ENCODE results near the gene GANAB. TPM values are rescaled to one million over a fixed set of nuclear protein-coding genes. Genes with fewer than 3 reads are reported as not detected.

The GANAB gene
- total RNA-seq, 4 donors from 2014 or later, result 77.7 to 129 (median 111) TPM

DNA sequence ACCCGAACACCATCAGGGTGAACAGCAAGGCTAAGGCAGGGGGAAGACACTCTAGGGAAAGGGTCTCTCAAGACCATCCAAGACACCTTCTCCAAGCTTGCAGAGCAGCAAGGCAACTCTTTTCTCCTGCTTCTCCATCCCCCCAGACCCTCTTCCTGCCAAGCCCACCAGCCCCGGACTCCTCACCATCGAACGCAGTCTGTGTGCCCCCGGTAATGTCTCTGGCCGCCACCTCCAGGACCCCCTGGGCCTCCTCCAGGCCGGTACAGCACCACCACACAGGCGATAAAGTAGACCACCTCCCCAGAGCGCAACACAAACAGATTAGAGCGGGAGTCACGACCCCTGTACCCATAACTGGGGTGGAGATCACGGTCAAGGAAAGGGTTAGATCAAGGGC lies 37.6 kb downstream of the GANAB start:
- no peaks in the 10 kb centered on the region for H3K9me3 ChIP-seq
- no peak overlapping the region for H3K4me3 ChIP-seq
- H3K4me1 ChIP-seq, result peaks cover 24 to 52% (median 37%) of the 10 kb centered on the region in 4 donors
- TF ChIP-seq POLR2AphosphoS5 (IDR thresholded peaks at IDR 0.05), result no peak
- TF ChIP-seq POLR2A (IDR thresholded peaks at IDR 0.05; ENCODE audit: low read depth), result no peak
- TF ChIP-seq, protein P1, sequence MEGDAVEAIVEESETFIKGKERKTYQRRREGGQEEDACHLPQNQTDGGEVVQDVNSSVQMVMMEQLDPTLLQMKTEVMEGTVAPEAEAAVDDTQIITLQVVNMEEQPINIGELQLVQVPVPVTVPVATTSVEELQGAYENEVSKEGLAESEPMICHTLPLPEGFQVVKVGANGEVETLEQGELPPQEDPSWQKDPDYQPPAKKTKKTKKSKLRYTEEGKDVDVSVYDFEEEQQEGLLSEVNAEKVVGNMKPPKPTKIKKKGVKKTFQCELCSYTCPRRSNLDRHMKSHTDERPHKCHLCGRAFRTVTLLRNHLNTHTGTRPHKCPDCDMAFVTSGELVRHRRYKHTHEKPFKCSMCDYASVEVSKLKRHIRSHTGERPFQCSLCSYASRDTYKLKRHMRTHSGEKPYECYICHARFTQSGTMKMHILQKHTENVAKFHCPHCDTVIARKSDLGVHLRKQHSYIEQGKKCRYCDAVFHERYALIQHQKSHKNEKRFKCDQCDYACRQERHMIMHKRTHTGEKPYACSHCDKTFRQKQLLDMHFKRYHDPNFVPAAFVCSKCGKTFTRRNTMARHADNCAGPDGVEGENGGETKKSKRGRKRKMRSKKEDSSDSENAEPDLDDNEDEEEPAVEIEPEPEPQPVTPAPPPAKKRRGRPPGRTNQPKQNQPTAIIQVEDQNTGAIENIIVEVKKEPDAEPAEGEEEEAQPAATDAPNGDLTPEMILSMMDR (IDR thresholded peaks at IDR 0.05), result no peak
- no peak for TF ChIP-seq EP300 (IDR thresholded peaks at IDR 0.05)
- DNase-seq (ENCODE audit: extremely low spot score), result no peak
- intact Hi-C loops (cut with DNase I), result no loop called here
- H3K27ac ChIP-seq (replicated peaks in 1 of 4), result no peak overlapping the region
- over 99% methylated on average over 12 of the region's 12 CpGs for WGBS
- H3K27me3 ChIP-seq, result no peaks in the 10 kb centered on the region
- H3K36me3 ChIP-seq, result peaks cover 13 to 73% (median 59%) of the 10 kb centered on the region in 4 donors

DNA sequence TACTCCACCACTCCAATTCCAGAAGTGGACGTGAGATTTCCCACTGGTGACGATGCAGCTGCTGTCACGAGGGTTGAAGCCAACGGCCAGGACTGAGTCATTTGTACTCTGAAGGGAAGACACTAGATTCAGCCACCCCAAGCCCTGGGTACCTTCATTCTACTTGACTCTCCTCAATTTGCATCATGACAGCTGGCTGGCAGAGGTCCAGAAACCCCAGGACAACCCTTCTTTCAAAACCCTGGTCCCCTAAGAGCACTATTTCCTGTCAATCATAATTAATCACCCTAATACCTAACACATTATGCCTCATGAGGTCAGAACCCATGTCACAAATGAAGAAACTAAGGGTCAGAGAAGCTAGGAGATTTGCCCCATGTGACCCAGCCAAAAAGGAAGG lies 38.7 kb downstream of the GANAB start:
- no peaks in the 10 kb centered on the region for H3K9me3 ChIP-seq
- peaks cover 13 to 73% (median 60%) of the 10 kb centered on the region in 4 donors for H3K36me3 ChIP-seq
- 73% methylated on average over 4 of the region's 4 CpGs for WGBS
- no peaks in the 10 kb centered on the region for H3K27me3 ChIP-seq
- DNase-seq (ENCODE audit: extremely low spot score), result no peak
- H3K4me1 ChIP-seq, result peaks cover 24 to 51% (median 35%) of the 10 kb centered on the region in 4 donors
- intact Hi-C loops (cut with DNase I), result no loop called here
- TF ChIP-seq POLR2AphosphoS5 (IDR thresholded peaks at IDR 0.05), result no peak
- no peak for TF ChIP-seq POLR2A (IDR thresholded peaks at IDR 0.05; ENCODE audit: low read depth)
- TF ChIP-seq, protein P1 (IDR thresholded peaks at IDR 0.05), result no peak
- no peak overlapping the region for H3K4me3 ChIP-seq
- H3K27ac ChIP-seq (replicated peaks in 1 of 4), result no peak overlapping the region

DNA sequence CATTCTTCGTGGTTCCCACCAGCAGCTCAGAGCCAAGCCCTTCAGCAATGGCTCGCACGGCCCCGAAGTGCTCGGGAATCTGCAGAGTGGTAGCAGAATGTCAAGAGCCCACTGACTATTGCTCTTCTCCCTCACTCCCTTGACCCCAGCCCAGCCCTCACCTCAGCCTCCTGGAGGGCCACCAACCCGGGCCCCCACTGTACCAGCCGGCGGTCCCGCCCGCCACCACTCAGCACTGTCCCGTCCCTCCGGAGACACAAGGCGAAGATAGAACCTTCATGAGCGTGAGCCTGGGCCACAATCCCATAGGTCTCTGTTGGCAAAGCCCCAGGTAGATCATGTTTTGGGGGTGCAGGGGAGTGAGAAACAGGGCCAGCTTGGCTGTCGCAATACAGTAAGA lies 40.5 kb downstream of the GANAB start:
- Histone ChIP-seq H3K4me3 (no peak overlapping the region), H3K27ac (replicated peaks in 1 of 4) (no peak overlapping the region), H3K27me3 (no peaks in the 10 kb centered on the region), H3K4me1 (peaks cover 20 to 49% (median 32%) of the 10 kb centered on the region in 4 donors), H3K36me3 (peaks cover 13 to 70% (median 60%) of the 10 kb centered on the region in 4 donors), H3K9me3 (no peaks in the 10 kb centered on the region)
- DNase-seq (ENCODE audit: extremely low spot score), result no peak
- TF ChIP-seq POLR2AphosphoS5 (IDR thresholded peaks at IDR 0.05), result no peak
- TF ChIP-seq POLR2A (IDR thresholded peaks at IDR 0.05; ENCODE audit: low read depth), result no peak
- no peak for TF ChIP-seq EP300 (IDR thresholded peaks at IDR 0.05)
- intact Hi-C loops (cut with DNase I), result no loop called here
- WGBS, result 95% methylated on average over 15 of the region's 15 CpGs

DNA sequence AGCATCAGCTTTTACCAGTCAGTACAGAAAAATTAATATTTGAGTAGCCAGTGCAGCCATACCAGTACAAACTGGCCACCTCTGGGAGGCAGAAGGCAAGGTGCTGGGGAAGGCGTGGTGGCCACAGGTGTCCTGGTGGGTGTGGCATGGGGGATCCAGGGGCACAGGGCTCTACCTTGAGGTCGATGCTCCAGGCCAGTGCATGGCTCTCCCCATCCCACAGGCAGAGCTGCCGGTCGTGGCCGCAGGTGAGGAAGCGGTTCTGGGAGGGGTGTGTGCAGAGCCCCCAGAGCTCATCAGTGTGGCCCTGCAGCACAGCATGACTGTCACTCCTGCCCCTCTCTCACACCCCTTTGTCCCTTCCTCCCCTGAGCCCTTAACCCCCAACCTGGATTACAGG lies 40.9 kb downstream of the GANAB start:
- intact Hi-C loops (cut with DNase I), result no loop called here

DNA sequence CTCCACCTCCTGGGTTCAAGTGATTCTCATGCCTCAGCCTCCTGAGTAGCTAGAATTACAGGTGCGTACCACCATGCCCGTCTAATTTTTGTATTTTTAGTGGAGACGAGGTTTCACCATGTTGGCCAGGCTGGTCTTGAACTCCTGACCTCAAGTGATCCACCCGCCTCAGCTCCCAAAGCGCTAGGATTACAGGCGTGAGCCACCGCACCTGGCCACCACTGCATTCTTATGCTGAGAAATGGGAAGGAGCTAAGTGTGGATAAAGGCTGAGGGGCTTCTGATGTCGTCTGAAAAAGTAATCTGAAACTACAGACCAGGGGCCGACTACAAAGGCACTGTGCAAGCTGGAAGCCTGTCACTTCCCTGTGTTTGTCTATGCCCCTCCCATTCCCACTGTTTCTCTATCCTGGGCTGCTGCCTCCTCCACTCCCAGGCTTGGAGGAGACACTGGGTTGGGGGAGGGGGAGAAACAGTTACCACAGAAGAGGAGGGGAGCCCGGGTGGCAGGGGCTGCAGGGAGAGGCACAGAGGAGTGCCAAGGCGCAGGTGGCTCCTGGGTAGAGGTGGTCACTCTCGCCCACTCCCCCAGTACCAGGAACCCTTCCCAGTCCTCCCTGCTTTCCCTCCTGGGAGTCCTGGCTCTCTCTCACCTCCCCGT lies 41.8 kb downstream of the GANAB start:
- Histone ChIP-seq H3K9me3 (no peaks in the 10 kb centered on the region), H3K27ac (replicated peaks in 1 of 4) (no peak overlapping the region), H3K4me3 (no peak overlapping the region), H3K27me3 (no peaks in the 10 kb centered on the region), H3K4me1 (peaks cover 23 to 54% (median 33%) of the 10 kb centered on the region in 4 donors), H3K36me3 (peaks cover 13 to 57% (median 51%) of the 10 kb centered on the region in 4 donors)
- 91% methylated on average over 13 of the region's 13 CpGs for WGBS
- TF ChIP-seq POLR2A (IDR thresholded peaks at IDR 0.05; ENCODE audit: low read depth) (no peak), EP300 (IDR thresholded peaks at IDR 0.05) (no peak), POLR2AphosphoS5 (IDR thresholded peaks at IDR 0.05) (no peak)
- TF ChIP-seq, protein P1 (IDR thresholded peaks at IDR 0.05), result no peak
- intact Hi-C loops (cut with DNase I), result no loop called here
- no peak for DNase-seq (ENCODE audit: extremely low spot score)

More for the DNA sequence above, 40.9 kb downstream of the GANAB start:
- no peaks in the 10 kb centered on the region for H3K9me3 ChIP-seq
- H3K27ac ChIP-seq (replicated peaks in 1 of 4), result no peak overlapping the region
- WGBS, result 81% methylated on average over 3 of the region's 6 CpGs
- H3K27me3 ChIP-seq, result no peaks in the 10 kb centered on the region
- peaks cover 18 to 49% (median 31%) of the 10 kb centered on the region in 4 donors for H3K4me1 ChIP-seq
- no peak for DNase-seq (ENCODE audit: extremely low spot score)
- H3K36me3 ChIP-seq, result peaks cover 13 to 66% (median 58%) of the 10 kb centered on the region in 4 donors
- TF ChIP-seq, protein P1 (IDR thresholded peaks at IDR 0.05), result no peak
- TF ChIP-seq EP300 (IDR thresholded peaks at IDR 0.05) (no peak), POLR2AphosphoS5 (IDR thresholded peaks at IDR 0.05) (no peak), POLR2A (IDR thresholded peaks at IDR 0.05; ENCODE audit: low read depth) (no peak)
- no peak overlapping the region for H3K4me3 ChIP-seq
